Mammary epithelial cell (primary cell): ENCODE data around the gene INPP5E.

Experiments
- EZH2 ChIP-seq: IDR thresholded peaks from 2 replicates; pipeline ENCODE4 v1.6.1; 2012; ENCODE audit warnings: low read length, inconsistent platforms, borderline replicate concordance
- TF ChIP-seq, protein P1 (sequence below), 2 donors: IDR thresholded peaks in 1 of 2; conservative IDR thresholded peaks in 1 of 2; 2 replicates each; pipeline ENCODE4 v1.5.1; 2011 to 2012; ENCODE audit warnings: inconsistent platforms in 2 of 2, low read length in 2 of 2, mild to moderate bottlenecking in 2 of 2, control low read depth in 1 of 2, low read depth in 1 of 2; ENCODE audit not compliant: insufficient read depth in 1 of 2; ENCODE audit errors: extremely low read depth in 1 of 2

- TF ChIP-seq, protein P1, sequence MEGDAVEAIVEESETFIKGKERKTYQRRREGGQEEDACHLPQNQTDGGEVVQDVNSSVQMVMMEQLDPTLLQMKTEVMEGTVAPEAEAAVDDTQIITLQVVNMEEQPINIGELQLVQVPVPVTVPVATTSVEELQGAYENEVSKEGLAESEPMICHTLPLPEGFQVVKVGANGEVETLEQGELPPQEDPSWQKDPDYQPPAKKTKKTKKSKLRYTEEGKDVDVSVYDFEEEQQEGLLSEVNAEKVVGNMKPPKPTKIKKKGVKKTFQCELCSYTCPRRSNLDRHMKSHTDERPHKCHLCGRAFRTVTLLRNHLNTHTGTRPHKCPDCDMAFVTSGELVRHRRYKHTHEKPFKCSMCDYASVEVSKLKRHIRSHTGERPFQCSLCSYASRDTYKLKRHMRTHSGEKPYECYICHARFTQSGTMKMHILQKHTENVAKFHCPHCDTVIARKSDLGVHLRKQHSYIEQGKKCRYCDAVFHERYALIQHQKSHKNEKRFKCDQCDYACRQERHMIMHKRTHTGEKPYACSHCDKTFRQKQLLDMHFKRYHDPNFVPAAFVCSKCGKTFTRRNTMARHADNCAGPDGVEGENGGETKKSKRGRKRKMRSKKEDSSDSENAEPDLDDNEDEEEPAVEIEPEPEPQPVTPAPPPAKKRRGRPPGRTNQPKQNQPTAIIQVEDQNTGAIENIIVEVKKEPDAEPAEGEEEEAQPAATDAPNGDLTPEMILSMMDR (conservative IDR thresholded peaks at IDR 0.05 in 1 of 2, IDR thresholded peaks at IDR 0.05 in 1 of 2; ENCODE audit: extremely low read depth in 1 of 2, insufficient read depth in 1 of 2, low read depth in 1 of 2, low read length in 2 of 2) = no peak
- no peak for TF ChIP-seq EZH2
These were observed 3.4 kb upstream of the INPP5E start for GRCh38 chr9:136443087-136443486.
